B cell (primary cell): ENCODE data around the gene PAPPA.

Experiments used
- CTCF ChIP-seq: fragments of 200-600 bp; IDR thresholded peaks from one replicate; pipeline ENCODE4 v1.8.0; 2022; ENCODE audit warnings: antibody characterized with exemption, mild to moderate bottlenecking
- EZH2 ChIP-seq: IDR thresholded peaks from 2 replicates; pipeline ENCODE4 v1.6.1; 2012; ENCODE audit warnings: borderline replicate concordance, low read depth, mild to moderate bottlenecking, moderate library complexity, low read length; ENCODE audit not compliant: insufficient read depth, poor library complexity, severe bottlenecking

- no peak for TF ChIP-seq CTCF
- TF ChIP-seq EZH2, result no peak
Observed at GRCh38 chr9:116316246-116316645, 162.7 kb downstream of the PAPPA start.
